ENCODE data around the gene MLN.

DNA sequence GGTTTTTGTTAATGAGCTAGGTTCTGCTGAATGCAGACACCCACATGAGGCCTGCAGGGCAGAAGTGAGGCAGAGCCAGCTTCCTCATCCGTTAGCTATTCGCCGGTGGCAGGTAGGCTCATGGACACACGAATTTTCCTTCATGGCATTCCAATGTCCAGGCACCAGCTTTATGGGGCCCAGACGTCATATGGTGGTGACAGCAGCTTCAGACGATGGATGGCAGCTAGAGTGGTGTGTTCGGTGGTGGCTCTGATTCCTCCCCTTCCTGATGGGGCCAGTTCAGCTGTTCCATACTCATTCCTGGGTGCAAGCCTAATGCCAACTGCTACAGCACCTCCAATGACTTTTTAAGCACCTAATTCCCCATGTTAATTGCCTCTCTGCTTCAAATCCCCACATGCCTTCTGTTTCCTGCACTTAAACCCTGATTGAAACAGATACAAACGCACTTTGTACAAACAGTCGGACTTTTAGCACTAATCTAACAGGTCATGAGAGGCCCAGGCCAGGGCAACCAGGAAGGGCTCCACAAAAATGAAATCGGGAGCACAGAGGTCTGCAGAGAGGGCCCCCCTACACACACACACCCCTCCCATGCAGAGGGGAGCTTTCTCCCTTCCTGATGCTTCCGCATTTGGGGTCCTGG, 35.7 kb upstream of the MLN start:
- TF ChIP-seq POLR2A (IDR thresholded peaks at IDR 0.05) = no peak
- no peak for TF ChIP-seq POLR2AphosphoS5 (IDR thresholded peaks at IDR 0.05)

Data from suprapubic skin (tissue), 4 donors.